Hematopoietic multipotent progenitor cell treated with erythropoietin and hydrocortisone succinate and interleukin-3 and kit ligand, for 4 days (in vitro differentiated cells): Measurements from ENCODE around the gene CCDC91.
A peak's percentile ranks its signal among the peaks of the same experiment; 100 is the strongest.

ENCODE experiments used
- DNase-seq: peaks from one replicate; pipeline ENCODE4 v3.0.0-alpha.2; 2015

Gene CCDC91

DNA sequence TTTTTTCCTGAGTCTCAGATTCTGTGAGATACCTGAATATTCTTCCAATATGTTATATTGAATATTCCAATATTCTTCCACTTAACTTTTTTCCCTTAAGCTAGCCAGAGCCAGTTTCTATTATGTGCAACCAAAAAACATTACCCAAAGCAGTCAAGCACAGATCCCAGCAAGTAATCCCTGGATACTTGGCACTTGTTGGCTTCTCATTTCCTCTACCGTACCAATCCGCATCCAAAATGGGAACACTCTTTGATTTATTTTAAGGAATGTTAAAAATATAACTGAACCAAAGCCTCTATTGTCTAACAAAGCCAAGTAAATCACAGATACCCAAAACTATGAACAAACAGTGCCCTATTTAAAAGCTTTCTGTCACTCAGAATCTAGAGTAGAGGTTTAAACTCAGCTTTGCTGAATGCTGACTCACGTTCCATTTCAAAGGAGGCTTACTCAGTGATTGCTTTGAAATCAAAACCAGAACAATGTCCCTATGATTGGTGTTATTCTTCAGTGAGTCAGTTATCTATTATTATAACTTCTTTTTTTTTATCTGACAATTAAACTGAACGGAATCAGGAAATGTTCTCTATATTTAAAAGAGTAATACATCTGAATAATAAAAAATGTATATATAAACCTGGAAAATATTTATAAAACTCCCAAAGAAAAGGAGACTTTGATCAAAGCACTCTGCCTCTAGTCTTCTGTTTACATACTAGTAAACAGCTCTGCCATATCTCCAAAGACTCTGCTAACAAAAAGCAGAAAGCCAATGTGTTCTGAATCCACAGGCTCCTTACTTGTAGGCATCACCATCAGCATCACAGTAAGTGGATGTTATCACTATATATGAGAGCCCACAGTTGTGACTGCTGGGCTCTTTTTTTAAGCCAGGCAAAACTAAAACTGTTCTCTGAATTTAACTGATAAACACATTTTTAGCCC is 360.8 kb downstream of the CCDC91 start:
- DNase-seq = no peak

DNA sequence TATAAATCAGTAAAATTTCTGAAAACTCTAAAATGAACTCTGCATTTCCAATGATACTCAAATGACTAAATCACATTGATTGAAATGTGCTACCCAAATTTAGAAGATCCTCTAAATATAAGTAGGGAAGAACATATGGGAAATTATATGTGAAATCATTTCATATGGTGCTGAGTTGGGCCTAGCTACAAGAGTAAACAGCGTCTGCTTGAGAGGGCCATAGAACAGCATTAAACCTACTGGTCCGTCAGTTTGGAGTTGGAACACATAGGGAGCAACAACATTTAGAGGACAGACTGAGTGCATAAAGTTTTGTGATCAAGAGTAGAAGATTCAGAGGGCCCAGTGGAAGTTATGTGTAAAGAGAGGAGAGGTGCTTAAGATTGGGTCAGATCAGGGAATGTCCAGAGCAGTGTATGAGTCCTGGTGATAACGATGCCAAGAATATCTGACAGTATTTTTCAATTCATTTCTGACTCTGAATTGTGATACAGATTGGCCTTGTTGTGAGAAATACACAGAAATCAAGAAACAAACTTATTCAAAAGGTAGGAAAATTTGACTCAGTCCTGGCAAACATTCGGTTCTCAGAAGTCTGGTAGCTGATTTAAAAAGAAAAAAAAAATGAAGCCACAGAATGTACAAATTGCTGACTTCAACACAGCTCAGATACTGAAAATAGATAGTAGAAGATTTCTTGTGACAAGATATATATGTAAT is 362.2 kb downstream of the CCDC91 start:
- DNase-seq = peak; percentile 9

DNA sequence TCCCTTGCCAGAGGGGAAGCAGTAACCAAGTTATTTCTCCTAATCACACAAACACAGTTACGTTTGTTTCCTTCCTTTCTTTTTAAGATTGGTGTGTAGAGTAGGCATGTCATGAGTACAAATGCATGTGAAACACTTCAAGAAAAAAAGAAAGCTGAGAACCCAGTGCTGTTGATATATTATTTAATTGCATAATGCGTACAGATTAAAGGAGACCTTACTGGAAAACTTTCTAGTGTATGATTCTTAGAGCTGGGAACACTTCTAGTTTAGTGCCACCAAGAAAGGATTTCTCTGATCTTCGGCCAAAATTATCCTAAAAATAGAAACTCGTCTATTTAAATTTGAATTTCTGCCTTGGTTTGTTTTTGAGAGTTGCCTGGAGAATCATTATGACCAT is 365.5 kb downstream of the CCDC91 start:
- DNase-seq = no peak

- no peak for DNase-seq
Measured at GRCh38 chr12:28558250-28558649, 368.0 kb downstream of the CCDC91 start.

GRCh38 chr12:28563286-28563685 is 373.0 kb downstream of the CCDC91 start:
- no peak for DNase-seq

DNA sequence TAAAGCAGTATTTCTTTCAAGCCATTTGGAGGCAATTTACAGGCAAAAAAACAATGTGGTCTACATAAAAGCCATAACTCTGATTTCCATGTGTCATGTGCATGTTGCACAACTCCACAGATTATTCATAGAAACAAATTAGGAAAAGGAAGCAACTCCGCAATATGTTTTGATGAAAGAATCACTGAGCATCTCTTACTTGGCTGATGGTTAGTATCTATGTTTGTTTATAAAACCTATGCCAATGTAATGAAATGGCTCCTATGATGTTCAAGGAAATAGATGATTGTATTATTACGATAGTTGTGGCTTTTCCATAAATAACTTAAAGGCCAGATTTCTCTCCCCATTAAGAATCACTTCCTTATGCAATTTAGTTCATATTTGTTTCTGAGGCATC is 373.7 kb downstream of the CCDC91 start:
- DNase-seq = no peak

- DNase-seq = no peak
Measured at GRCh38 chr12:28568118-28568517, 377.9 kb downstream of the CCDC91 start.

DNA sequence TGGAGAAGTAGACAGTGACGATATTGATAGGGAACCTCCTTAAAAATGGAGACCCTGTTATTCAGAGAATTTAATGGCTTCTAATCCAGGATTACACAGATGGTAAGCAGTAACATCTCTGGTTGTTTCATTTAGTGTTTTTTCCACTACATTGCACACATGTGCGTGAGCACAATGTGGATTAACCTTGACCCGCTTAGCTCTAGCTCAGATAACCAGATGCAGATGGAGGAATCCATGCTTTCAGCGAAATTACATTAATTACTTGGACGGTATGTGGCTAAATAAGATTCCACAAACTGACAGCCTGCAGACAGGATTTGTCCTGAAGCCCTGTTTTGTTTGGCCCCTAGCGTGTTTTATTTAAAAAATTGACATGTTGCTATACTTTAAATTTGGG is 378.4 kb downstream of the CCDC91 start:
- DNase-seq = no peak

GRCh38 chr12:28569698-28570411 is 379.6 kb downstream of the CCDC91 start:
- DNase-seq = peak; percentile 7

- peak; percentile 64 for DNase-seq
Measured at GRCh38 chr12:28570811-28571210, 380.6 kb downstream of the CCDC91 start.

- DNase-seq = no peak
Measured at GRCh38 chr12:28574746-28575592, 384.7 kb downstream of the CCDC91 start.

- DNase-seq = no peak
Measured at GRCh38 chr12:28575593-28576205, 385.4 kb downstream of the CCDC91 start.

DNA sequence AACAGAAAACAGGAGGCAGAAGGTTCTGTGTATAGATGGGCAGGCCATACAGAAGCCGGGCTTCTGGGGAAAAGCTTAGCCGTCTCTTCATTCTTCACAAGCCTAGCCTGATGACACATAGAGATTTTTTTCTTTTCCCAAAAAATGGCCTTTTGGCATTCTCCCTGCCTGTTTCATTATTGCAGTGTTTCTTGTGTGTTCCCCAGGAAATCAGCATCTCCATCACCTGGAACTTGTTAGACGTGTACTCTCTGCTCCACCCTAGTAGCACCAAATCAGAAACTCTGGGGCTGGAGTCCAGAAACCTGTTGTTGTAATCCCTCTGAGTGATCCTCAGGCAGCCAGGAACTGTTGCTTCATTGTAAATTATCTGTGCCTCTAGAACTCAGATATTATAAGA is 388.1 kb downstream of the CCDC91 start:
- no peak for DNase-seq

DNA sequence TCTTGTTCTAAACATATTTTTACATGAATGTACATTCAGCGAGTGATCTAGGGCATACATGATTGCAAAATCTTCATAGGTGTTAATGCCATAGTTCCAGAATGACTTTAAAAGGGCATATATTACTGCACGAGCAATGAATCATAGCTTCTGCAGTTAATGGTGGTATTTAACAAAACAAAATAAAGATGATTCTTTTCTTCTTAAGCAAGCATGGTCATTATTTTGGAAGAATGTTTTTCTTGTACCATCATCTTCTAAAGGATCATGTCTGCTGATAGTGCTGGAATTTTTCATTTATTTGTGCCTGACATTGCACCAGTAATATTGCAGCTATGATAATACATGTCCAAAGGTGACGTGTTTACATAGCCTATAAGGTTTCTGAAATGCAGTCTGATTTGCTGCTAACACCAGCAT is 388.6 kb downstream of the CCDC91 start:
- DNase-seq = no peak

GRCh38 chr12:28582672-28583376 is 392.6 kb downstream of the CCDC91 start:
- DNase-seq = peak; percentile 25

DNA sequence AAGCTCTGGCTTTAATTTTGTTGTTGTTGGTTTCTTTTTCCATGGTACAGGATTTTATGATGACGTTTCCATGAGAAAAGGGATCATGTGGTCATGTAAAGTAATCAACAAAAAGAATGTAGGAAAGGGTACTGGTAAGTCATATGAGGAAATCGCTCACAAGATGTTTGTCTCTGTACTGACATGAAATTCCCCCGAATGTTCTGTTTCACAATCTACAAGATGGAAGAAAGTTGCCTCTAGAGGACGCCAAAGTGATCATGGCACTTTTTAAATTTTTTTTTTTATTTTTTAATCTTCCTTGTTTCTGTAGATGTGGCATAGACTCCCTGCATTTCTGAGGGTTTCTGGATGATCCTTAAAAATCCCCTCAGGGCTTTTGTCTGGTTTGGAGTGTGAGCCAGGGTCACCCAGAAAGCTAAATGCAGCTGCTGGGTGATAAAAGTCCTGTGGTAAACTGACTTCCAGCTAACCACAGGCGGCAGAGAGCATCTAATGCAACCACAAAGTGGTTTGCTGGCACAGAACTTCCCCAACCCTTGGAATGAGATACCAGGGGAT is 393.5 kb downstream of the CCDC91 start:
- DNase-seq = peak; percentile 94

DNA sequence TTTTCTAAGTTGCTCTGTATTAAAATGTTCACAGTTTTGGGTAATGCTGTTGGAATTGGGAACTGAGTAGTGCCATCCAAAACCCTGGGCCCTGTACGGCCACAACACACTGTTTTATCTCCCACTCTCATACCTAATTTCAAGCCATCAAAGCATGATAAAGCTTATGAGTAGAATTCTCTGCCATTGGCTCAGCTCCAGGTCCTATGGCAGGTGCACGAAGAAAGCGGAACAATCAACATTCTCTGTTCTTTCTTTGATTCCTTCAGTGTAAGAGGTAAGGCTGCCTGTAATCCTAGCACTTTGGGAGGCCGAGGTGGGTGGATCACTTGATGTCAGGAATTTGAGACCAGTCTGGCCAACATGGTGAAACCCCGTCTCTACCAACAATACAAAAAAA is 394.9 kb downstream of the CCDC91 start:
- DNase-seq = peak; percentile 41

DNA sequence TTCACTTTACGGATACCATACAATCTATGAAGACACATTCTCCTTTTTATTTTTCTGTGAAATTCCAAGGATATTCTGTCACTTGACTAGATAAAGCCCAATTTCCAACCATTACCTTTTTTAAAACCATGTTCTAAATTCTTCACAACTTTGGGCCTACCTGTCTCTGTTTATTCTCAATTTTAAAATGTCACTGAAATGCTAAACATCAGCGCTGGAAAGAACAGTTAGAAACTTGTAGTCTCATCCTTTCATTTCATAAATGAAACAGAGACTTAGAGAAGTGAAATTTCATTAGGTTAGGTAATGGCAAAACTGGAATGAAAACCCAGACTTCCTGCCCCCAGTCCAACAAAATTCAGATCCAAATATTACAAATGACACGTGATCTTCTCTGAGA is 396.2 kb downstream of the CCDC91 start:
- no peak for DNase-seq

DNA sequence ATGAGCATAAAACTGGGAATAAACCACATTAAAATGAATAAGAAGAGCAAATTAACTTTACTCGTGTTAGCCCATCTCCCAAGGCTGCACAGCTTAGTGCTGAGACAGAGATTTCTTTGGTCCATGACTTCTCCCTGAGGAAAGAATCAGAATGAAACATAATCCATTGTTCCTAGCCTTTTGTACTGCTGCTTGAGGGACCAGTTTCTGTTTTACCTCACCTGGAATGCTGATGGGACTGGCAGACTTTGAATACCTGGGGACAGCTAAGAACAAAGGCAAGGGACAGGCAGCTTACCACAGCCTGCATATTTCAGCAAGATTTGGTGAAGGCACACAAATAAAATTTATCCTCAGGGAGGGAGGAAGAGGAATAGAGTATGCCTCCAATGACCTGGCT is 401.6 kb downstream of the CCDC91 start:
- DNase-seq = no peak
